NCI-H1694 treated with DMSO at 0.1 percent for 48 hours (cell line): ENCODE data around the gene APPBP2.
"Not testable (repeated sequence)": the region's sequence is repeated elsewhere in the genome, so short reads cannot be mapped to it uniquely, and the experiment has no call there.

Source experiments
- DNase-seq: peaks from one replicate; lab custom pipeline; 2025; lab: John Stamatoyannopoulos, UW

The APPBP2 gene

GRCh38 chr17:60534010-60534555 is 8.0 kb upstream of the APPBP2 start:
- DNase-seq: no peak

- DNase-seq: no peak
Measured at GRCh38 chr17:60529806-60530205, 3.8 kb upstream of the APPBP2 start.

GRCh38 chr17:60528828-60529227 is 2.8 kb upstream of the APPBP2 start:
- DNase-seq: no peak

- no peak for DNase-seq
Measured at GRCh38 chr17:60527701-60528100, 1.7 kb upstream of the APPBP2 start.

GRCh38 chr17:60526726-60527125 is 684 bp upstream of the APPBP2 start:
- no peak for DNase-seq

- no peak for DNase-seq
Measured at GRCh38 chr17:60525328-60525684, 736 bp downstream of the APPBP2 start.

- no peak for DNase-seq
Measured at GRCh38 chr17:60524463-60525327, 1.3 kb downstream of the APPBP2 start.

GRCh38 chr17:60523822-60524221 is 2.2 kb downstream of the APPBP2 start:
- no peak for DNase-seq

GRCh38 chr17:60522889-60523626 is 3.0 kb downstream of the APPBP2 start:
- DNase-seq: no peak

- DNase-seq: no peak
Measured at GRCh38 chr17:60519795-60520194, 6.2 kb downstream of the APPBP2 start.

GRCh38 chr17:60515683-60516082 is 10.4 kb downstream of the APPBP2 start:
- DNase-seq: not testable (repeated sequence)

GRCh38 chr17:60515199-60515598 is 10.8 kb downstream of the APPBP2 start:
- not testable (repeated sequence) for DNase-seq

GRCh38 chr17:60514500-60514899 is 11.5 kb downstream of the APPBP2 start:
- no peak for DNase-seq

GRCh38 chr17:60514053-60514452 is 12.0 kb downstream of the APPBP2 start:
- DNase-seq: no peak

- DNase-seq: no peak
Measured at GRCh38 chr17:60513014-60513413, 13.0 kb downstream of the APPBP2 start.

- no peak for DNase-seq
Measured at GRCh38 chr17:60510723-60511122, 15.3 kb downstream of the APPBP2 start.

GRCh38 chr17:60510031-60510430 is 16.0 kb downstream of the APPBP2 start:
- no peak for DNase-seq

- DNase-seq: no peak
Measured at GRCh38 chr17:60508384-60508980, 17.6 kb downstream of the APPBP2 start.

- DNase-seq: no peak
Measured at GRCh38 chr17:60506312-60506711, 19.7 kb downstream of the APPBP2 start.

- no peak for DNase-seq
Measured at GRCh38 chr17:60502145-60502544, 23.9 kb downstream of the APPBP2 start.

- DNase-seq: no peak
Measured at GRCh38 chr17:60501589-60501988, 24.5 kb downstream of the APPBP2 start.

GRCh38 chr17:60496041-60496440 is 30.0 kb downstream of the APPBP2 start:
- no peak for DNase-seq

- no peak for DNase-seq
Measured at GRCh38 chr17:60495260-60495659, 30.8 kb downstream of the APPBP2 start.
